DMS79 (cell line): ENCODE data around the gene ATRAID.
"Not testable (repeated sequence)": the region's sequence is repeated elsewhere in the genome, so short reads cannot be mapped to it uniquely, and the experiment has no call there.

ENCODE experiments used
- DNase-seq: peaks from one replicate; lab custom pipeline; 2025; lab: John Stamatoyannopoulos, UW

The ATRAID gene, protein sequence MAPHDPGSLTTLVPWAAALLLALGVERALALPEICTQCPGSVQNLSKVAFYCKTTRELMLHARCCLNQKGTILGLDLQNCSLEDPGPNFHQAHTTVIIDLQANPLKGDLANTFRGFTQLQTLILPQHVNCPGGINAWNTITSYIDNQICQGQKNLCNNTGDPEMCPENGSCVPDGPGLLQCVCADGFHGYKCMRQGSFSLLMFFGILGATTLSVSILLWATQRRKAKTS

DNA sequence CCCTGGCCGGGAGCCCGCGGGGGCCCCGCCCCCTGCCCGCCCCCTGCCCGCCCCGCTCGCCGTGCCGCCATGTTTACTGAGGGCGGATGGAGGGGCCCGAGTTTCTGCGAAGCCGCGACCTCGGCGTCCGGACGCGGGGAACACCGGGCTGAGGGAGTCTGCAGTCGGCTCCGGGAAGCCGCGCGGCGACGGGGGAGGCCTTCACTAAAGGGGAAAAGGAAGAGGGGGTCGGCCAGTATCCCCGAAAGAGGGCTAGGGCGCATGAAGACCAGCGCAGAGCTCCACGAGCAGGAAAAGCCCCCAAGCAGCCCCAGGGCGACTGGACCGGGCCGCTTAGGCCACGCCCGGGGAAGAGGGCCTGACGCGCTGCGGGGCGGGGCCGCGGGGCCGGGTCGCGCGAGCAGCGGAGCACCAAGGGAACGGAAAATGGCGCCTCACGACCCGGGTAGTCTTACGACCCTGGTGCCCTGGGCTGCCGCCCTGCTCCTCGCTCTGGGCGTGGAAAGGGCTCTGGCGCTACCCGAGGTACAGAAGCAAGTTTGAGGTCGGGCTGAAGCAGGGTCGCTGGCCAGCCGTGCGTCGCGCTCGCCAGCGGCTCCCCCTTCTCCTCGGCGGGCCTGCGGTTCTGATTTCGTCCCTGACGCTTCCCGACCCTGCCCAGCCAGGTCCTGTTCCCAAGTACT, at the start of gene ATRAID, which contains the start of gene SLC5A6:
TSS of gene ATRAID (plus strand) at position 99 of the 683 bp plus-strand sequence. CDS start at position 427, 328 bp downstream.
TSS of gene SLC5A6 (minus strand) at position 326 of the 683 bp plus-strand sequence. CDS start 4,618 bp downstream, outside the sequence.
- peak; percentile 75 for DNase-seq

DNA sequence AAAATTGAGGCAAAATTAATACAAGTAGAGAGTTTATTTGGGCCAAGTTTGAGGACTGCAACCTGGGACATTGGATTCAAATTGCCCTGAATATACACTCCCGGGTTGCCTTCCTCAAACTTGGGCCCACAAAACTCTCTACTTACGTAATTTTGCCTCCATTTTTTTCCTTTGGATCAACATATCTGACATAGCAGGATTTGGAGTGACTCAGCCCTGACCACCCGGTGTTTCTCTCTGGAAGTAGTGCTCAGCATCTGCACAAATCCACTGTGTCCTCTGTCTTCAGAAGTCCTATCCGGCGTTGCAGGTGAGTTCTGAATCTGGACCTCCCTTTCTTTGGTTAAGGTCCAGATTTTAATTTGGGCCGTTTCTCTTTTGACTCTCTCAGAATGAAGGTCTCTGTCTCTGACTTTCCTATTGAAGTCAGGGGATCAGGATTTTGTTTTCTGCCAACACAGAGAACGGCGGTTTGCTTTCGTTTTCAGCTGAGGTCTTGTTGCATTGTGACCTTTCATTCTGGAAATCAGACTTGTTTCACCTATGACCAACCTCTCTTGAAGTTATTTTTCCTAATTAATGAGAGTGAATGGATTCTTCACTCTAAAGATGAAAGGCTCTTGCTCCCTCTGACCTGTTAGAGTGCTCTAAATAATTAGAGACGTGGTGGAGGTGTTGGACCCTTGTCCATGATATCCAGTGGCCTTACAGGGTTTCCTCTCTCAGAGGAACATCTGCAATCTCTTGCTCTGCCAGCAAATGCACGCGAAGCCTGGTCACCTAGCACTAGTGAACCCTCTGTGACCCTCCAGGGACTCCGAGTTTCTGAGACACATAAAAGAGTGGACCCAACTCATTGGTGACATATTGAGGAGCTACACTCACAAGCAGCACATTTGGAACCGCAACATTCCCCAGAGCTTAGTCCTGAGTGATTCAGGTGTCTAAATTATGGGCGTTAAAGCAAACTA, 49.4 kb upstream of the ATRAID start:
- no peak for DNase-seq

DNA sequence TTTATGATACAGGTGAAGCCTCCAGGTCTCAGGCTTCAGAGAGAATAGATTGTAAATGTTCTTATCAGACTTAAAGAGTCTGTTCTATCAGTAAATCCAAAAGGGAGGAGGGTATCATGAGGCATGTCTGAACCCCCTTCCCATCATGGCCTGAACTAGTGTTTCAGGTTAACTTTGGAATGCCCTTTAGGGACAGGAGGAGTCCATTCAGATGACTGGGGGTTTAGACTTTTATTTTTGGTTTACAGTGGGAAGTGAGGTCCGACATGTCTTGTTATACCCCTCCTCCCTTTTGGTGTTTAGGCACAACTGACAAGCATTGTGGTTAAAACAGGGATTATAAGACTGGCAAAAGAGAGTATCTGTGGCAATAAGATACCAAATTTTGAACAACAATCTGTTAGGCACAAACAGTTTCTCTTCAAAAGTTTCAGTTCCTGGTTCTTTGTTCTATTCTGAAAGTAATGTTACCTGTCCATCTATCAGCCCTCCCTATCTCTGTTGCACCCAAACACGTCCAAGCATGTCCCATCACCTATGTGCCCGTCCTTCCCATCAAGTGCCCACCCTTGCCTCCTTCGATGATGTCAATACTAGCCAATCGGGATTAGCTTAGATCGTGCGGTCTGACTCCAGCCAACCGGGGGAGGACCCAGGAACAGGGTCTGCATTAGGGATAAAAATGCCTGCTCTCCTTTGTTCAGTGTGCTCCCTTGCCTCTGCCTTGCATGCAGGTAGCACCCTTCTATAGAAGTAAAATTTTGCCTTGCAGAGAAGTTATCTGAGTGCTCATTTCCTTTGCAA, 46.7 kb upstream of the ATRAID start:
- DNase-seq = no peak

DNA sequence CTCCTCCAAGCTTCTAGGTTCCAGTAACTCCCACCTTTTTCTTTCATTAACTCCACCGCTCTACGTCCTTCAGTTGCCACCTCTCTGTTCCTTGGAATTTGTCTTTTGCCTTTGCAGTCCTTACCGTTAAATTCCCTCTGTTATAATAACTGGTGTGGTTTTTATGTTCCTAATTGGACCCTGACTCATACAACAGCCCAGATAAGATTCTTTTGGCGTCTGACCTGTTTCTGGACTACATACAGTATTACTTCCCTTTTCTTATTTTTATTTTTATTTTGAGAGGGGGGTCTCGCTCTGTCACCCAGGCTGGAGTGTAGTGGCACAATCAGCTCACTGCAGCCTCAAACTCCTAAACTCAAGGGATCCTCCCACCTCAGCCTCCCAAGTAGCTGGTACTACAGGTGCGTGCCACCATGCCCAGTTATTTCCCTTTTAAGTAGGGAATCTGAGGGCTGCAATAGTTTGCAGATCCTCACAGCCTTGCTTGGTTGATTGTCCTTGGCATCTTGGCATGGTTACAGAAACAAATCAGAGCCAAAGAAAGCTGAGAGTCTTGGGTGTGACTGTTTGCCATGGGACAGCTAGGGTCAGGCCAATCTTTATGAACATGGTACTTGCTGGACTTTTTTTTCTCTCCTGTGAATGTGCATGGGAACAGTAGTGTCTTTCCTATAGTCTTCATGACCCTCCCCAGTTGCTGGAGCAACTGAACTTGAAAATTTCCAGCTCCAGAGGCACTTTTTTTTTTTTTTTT, 41.1 kb upstream of the ATRAID start:
- no peak for DNase-seq

DNA sequence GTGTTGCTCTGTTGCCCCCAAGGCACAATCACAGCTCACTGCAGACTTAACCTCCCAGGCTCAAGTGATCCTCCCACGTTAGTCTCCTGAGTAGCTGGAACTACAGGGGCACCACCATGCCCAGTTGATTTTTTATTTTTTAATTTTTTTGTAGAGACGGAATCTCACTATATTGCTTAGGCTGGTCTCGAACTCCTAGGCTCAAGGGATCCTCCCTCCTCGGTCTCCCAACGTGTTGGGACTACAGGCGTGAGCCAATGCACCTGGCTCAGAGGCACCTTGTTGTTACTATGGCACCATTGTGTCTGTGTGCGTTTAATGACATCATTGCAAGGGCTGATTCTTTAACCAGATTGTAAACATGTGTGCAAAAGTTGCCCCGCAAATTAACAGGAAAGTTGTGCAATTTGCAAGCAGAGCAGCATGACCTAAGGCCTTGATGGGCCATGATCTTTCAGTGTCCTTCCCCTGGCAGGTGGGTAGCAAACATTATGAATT, 40.4 kb upstream of the ATRAID start:
- no peak for DNase-seq

DNA sequence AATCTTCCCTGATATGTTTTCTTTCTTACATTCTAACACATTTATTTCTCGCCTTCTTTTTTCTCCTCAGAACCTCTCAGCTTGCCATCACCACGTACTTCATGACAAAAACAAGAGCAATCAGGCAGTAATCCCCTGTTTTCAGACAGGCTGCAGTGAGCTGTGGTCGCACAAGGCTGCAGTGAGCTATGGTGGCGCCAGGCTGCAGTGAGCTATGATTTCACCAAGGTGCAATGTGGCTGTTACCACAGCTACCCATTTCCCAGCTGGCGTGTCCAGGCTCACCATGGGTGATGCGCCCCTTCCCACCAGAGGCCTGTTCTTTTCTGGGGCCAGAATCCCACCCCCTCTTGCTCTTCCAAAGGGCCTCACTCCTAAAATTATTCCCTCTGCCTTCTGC, 37.2 kb upstream of the ATRAID start:
- no peak for DNase-seq

DNA sequence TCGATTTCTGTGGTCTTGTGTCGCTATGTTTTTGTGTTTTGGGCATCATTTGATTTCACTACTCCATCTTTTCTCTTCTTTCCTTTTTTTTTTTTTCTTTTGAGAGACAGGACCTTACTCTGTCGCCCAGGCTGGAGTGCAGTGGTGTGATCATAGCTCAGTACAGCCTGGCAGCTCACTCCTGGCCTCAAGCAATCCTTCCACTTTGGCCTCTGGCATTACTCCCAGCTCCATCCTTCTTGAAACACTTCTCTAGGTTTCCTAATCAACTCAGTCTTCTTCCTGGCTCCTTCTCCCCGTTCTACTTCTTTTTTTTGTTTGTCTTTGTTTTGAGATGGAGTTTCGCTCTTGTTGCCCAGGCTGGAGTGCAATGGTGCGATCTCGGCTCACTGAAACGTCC, 36.5 kb upstream of the ATRAID start:
- DNase-seq = no peak

DNA sequence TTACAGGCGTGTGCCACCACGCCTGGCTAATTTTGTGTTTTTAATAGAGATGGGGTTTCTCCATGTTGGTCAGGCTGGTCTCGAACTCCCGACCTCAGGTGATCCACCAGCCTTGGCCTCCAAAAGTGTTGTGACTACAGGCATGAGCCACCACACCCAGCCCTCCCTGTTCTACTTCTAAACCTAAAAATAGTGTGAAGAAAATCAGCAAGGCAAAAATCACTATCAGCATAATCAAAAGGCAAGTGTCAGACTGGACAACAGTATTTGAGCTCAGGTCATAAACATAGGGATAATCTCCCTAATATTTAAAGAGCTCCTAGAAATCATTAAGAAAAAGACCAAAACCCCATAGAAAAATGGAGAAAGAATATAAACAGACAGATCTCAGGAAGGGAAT, 36.1 kb upstream of the ATRAID start:
- DNase-seq = not testable (repeated sequence)

DNA sequence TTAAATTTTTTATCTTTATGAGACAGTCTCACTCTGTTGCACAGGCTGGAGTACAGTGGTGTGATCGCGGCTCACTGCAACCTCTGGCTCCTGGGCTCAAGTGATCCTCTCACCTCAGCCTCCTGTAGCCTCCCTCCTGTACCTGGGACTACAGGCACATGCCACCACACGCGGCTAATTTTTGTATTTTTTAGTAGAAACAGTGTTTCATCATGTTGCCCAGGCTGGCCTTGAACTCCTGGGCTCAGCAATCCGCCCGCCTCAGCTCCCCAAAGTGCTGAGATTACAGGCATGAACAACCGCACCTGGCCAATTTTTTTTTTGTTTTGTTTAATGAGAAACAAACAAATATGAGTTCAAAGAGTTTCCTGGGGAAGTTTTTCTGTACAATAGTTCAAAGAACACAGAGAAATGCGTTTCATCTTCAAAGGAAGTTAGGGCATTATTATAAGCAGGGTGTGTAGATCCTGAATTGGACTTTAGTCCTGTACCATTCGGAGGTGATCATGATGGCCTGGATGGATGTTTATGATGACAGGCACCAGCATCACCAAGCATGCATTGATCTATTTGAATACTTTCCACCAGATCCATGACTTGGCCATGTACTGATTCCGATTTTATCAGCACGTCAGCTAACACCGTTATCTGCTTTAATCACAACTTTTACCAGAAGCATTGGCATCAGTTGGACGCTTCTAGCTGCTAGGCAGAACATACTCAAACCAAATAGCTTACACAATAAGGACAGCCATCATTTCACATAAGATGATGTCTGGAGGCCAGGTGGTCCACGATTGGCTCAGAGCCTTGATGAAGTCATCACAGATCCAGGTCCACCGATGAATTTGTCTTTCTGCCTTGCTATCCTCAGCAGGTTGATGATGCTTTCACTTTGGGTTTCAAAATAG, 34.1 kb upstream of the ATRAID start:
- DNase-seq = no peak

DNA sequence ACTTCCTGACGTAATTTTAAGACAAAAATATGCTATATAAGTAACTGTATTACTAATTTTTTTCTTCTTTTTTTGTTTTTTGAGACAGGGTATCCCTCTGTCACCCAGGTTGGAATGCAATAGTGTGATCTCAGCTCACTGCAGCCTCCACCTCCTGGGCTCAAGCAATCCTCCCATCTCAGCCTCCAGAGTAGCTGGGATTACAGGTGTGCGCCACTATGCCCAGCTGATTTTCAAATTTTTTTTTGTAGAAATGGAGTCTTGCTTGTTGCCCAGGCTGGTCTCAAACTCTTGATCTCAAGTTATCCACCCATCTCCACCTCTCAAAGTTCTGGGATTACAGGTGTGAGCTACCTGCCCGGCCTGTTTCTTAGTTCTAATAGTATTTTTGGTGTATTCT, 33.4 kb upstream of the ATRAID start:
- no peak for DNase-seq

DNA sequence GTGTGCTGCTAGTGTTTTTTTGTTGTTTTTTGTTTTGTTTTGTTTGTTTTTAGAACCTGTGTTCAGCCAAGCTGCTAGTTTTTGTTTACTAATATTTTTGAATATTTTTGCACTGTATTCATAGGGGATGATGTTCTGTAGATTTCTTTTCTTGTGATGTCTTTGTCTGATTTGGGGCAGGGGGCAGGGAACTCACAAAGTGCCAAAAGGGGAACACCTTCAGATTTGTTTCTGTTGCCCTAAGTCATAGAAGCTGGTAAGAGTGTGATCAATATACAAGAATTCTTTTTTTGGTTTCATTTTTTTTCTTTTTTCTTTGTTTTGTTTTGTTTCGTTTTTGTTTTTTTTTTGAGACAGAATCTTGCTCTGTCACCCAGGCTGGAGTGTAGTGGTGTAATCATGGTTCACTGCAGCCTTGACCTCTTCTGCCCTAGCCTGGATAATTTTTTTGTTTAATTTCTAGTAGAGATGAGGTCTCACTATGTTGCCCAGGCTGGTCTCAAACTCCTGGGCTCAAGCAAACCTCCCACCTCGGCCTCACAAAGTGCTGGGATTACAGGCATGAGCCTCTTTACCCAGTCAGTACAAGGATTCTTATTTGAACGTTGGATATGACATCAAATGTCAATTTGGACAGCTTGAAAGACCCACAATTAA, 32.4 kb upstream of the ATRAID start:
- DNase-seq = no peak

DNA sequence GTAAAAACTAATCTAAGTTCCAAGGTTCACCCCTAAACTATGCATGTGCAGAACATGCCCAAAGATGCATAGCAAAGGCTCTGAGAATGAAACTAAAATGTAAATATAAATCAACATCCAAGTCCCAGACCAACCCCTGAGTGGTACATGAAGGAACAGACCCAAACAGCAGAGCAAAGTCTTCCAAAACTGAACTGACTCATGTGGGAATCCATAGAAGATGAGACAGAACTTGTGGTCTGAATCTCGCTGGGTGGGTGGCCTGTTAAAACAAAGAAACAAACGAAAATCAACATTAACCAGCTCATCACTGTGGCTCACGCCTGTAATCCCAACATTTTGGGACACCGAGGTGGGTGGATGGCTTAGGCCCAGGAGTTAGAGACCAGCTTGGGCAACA, 29.5 kb upstream of the ATRAID start:
- DNase-seq = no peak

DNA sequence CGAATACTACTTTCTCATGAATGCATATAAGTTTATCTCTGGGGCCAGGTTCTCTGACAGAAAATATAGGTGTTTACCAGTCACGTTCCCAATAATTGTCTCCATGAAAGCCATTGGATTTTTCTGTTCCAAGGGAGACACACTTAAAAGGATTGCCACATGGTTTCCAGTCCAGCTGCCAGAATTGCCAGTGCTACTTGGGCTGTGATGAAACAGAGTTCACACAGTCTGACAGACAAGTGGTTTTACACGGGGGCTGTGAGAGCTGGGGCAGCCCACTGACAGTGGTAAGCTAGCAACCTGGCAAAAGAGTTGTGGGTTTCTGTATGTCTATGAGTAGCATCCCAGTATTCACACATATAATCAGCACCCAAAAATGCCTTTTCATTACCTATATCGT, 27.7 kb upstream of the ATRAID start:
- no peak for DNase-seq

DNA sequence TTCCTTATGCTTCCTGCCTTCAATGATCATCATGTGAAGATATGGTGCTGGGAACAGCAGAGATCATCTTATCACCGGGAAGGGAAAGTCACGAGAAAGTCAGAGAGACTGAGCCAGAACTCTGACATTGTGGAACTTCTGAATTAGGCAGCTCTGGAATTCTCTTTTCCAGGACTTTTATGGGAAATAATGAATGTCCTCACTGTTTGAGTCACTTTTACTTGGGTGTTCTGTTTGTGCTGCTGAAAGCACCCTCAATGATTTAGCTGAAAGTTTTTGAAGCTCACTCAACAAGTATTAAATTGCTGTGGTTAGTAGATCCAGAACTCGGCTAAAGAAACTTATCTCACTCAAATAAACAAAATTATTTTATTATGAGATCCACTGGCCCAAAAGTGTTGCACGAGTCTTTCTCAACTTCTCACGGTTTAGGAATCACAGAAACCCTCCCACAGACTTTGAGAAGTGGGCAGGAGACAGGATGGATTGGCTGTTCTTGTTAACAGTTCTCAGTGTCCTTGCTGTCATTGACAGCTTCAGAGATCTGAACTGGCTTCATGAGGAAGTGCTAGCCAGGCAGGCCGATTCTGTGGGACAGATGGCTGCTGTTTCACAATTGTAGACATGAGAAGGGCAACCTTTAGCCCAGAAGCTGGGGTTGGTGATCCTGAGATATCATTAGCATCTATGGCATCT, 26.4 kb upstream of the ATRAID start:
- no peak for DNase-seq

DNA sequence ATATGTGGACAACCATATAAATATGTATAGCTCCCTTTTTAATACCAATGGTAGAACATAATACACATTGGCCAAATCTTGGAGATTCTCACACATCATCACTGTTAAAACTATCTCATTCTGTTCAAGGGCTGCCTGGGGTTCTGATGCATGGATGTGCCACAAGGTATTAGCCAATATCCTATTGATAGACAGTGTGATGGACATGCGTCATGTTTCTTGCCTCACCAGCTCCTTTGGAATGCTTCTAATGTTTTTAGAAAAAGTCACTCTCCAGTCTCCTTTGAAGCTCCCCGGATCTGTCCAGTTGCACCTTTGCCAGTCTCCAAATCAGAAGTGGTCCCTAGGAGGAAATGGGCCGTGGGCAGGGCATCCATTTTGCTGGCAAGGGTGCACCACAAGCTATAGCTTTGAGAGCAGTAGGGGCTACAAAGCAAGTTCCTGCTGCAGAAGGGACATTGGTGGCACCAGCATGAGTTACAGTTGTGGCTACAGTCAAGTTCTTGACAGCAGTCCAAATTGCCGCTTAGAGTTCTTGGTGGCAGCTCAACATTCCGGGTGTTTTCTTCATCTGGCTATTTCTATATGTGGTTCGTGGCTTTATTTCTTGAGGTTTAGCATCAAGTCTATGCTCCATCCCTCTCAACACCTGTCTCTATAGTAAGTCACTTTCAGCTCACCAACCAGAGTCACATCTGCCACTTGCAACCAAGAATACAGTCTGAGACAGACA, 25.1 kb upstream of the ATRAID start:
- DNase-seq = no peak

DNA sequence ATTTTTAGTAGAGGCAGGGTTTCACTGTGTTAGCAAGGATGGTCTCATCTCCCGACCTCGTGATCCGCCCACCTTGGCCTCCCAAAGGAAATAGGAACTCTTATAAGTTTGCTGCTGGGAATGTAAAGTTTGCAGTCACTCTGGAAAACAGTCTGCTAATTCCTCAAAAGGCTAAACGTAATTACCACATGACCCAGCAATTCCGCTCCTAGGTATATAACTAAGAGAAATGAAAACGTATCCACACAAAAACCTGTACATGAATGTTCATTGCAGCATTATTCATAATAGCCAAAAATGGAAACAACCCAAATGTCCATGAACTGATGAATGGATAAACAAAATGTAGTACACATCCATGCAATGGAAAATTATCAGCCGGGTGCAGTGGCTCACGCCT, 21.9 kb upstream of the ATRAID start:
- no peak for DNase-seq

DNA sequence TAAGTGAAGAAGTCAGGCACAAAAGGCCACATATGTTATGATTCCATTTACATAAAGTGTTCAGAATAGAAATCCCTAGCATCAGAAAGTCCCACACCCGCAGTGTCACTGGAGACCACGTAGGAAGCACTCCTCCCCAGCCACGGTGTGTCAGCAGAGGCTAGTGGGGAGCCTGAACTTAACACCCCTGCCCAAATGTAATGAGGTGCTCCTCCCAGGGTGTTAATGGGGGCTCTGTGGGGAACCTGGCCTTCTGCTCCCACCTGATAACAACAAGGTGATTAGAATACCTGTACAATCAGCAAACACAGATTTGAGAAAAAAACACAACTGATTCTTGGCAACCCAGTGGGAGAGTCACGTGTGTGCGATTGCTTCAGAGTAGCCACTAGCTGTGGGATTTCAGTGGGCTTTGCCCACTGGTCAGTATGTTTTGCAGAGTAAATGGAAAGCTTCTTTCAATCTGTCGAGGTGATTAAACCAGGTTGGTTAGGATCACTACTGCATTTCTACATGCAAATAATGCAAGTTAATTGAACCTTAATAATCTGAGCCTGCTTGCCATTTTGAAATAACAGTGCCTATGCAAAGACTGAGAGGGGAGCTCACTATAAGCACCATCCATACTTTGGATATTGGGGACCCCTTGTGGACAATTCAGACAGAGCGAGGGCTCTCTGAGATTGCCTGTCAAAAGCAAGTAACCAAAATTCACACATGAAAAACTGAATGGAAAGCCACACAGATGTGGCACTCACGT, 20.6 kb upstream of the ATRAID start:
- peak; percentile 10 for DNase-seq
